Epithelial cell of proximal tubule (primary cell): ENCODE measurements around the gene RAB22A. TPM values are rescaled to one million over a fixed set of nuclear protein-coding genes. Genes with fewer than 3 reads are reported as not detected.

Experiments
- DNase-seq: peaks from one replicate; pipeline ENCODE4 v3.0.0-alpha.2; 2011; ENCODE audit warnings: low read depth
- H3K4me3 ChIP-seq: 2 replicates; pipeline ENCODE4 v1.5.1; 2011; ENCODE audit warnings: low read depth, mild to moderate bottlenecking, low read length
- total RNA-seq: library from RNA; depleted of rRNA; stranded (reverse); fragments of >200 nt; gene quantifications from 2 replicates; pipeline ENCODE4 v1.2.3, GENCODE V29; 2015
- TF ChIP-seq, protein P1 (sequence below): conservative IDR thresholded peaks from 2 replicates; pipeline ENCODE4 v1.5.1; 2012; ENCODE audit warnings: low read depth, mild to moderate bottlenecking, low read length

The RAB22A gene
- total RNA-seq, 1 donor from 2014 or later: 10.6 TPM

DNA sequence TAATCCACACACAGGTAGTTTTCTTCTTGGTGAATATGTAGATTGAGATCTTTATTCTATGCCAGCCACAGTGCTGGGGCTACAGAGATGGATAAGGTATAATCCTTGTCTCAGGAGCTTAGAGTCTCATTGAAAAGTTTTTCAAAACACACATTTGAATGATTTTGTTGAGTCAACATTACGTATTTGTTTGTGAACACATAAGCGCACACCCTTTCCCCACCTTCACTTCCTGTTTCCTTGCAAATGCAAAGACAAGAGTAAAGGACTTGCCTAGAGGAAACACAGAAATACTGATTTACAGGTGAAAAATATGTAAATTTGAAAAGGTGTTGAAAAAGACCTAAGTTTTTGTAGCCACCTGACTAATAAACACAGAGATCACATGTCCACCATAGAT, 107.3 kb downstream of the RAB22A start:
- H3K4me3 ChIP-seq: no peak overlapping the region
- TF ChIP-seq, protein P1, sequence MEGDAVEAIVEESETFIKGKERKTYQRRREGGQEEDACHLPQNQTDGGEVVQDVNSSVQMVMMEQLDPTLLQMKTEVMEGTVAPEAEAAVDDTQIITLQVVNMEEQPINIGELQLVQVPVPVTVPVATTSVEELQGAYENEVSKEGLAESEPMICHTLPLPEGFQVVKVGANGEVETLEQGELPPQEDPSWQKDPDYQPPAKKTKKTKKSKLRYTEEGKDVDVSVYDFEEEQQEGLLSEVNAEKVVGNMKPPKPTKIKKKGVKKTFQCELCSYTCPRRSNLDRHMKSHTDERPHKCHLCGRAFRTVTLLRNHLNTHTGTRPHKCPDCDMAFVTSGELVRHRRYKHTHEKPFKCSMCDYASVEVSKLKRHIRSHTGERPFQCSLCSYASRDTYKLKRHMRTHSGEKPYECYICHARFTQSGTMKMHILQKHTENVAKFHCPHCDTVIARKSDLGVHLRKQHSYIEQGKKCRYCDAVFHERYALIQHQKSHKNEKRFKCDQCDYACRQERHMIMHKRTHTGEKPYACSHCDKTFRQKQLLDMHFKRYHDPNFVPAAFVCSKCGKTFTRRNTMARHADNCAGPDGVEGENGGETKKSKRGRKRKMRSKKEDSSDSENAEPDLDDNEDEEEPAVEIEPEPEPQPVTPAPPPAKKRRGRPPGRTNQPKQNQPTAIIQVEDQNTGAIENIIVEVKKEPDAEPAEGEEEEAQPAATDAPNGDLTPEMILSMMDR: no peak
- DNase-seq: no peak

Other genes with a start within 250 kb of the RAB22A start
- not detected in 2 replicates for gene ANKRD60, start 81.1 kb upstream of the RAB22A start, total RNA-seq
- 9.5 and 13.0 TPM in 2 replicates for gene VAPB, start 79.5 kb downstream of the RAB22A start, total RNA-seq
- gene APCDD1L, start 205.7 kb downstream of the RAB22A start, total RNA-seq: 0.86 and 1.7 TPM in 2 replicates